ENCODE data around the gene SSR2. TPM values are rescaled to one million over a fixed set of nuclear protein-coding genes. Genes with fewer than 3 reads are reported as not detected.

SSR2 gene
- total RNA-seq, 2 experiments from 2014 or later = 147 to 153 TPM

DNA sequence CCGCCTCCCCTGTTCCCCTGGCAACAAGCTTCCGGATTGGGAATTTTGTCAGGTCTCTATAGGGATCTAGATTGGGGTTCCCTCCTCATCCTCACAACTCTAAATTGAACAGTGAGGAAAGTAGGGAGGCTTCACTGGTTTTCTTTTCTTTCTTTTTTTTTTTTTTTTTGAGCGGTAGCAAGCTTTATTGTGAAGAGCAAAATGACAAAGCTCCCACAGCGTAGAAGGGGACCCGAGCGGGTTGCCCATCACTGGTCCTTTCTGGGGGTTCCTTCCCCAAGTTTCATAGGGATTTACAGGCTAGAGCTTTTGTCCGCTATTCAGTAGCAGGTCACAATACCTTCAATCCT, 52.7 kb downstream of the SSR2 start:
- DNase-seq (ENCODE audit: low spot score) = no peak
- POLR2A ChIA-PET = interaction anchor here (0.6 to 1.1 kb wide), 5 partner anchors 9 to 35 kb away, joined by 3 to 4 read pairs (median 3); no protein-coding TSS in a partner anchor
- BruUV-seq (replicated peaks) = no TSS peak
- Histone ChIP-seq H3K9me2 (ENCODE audit: insufficient read depth, low read length) (no peaks in the 10 kb centered on the region), H3K27ac (ENCODE audit: low read depth, low read length, poor library complexity, severe bottlenecking) (no peak overlapping the region), H2AFZ (ENCODE audit: low read length) (no peak overlapping the region), H3K4me3 (ENCODE audit: low read depth, low read length, poor library complexity, severe bottlenecking) (no peak overlapping the region), H3K9me3 (ENCODE audit: low read length) (no peaks in the 10 kb centered on the region), H3K36me3 (ENCODE audit: insufficient read depth, low read length) (peaks cover 83% of the 10 kb centered on the region), H3K79me2 (ENCODE audit: insufficient read depth, low read depth, low read length) (peaks cover 57% of the 10 kb centered on the region), H4K20me1 (ENCODE audit: insufficient read depth, low read length) (peaks cover 20% of the 10 kb centered on the region), H3K4me2 (ENCODE audit: low read length) (no peak overlapping the region), H3K4me1 (ENCODE audit: insufficient read depth, low read length, poor library complexity, severe bottlenecking) (peaks cover 38% of the 10 kb centered on the region)
- TF ChIP-seq, protein P1, sequence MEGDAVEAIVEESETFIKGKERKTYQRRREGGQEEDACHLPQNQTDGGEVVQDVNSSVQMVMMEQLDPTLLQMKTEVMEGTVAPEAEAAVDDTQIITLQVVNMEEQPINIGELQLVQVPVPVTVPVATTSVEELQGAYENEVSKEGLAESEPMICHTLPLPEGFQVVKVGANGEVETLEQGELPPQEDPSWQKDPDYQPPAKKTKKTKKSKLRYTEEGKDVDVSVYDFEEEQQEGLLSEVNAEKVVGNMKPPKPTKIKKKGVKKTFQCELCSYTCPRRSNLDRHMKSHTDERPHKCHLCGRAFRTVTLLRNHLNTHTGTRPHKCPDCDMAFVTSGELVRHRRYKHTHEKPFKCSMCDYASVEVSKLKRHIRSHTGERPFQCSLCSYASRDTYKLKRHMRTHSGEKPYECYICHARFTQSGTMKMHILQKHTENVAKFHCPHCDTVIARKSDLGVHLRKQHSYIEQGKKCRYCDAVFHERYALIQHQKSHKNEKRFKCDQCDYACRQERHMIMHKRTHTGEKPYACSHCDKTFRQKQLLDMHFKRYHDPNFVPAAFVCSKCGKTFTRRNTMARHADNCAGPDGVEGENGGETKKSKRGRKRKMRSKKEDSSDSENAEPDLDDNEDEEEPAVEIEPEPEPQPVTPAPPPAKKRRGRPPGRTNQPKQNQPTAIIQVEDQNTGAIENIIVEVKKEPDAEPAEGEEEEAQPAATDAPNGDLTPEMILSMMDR (conservative IDR thresholded peaks at IDR 0.05; ENCODE audit: low read length) = no peak
- TF ChIP-seq EZH2phosphoT487 (IDR thresholded peaks at IDR 0.05; ENCODE audit: borderline replicate concordance, low read depth, low read length) = no peak
- CTCF ChIA-PET (ENCODE audit: unreplicated experiment) = interaction anchor here (0.9 kb wide), 1 partner anchor 9 kb away, joined by 4 read pairs; no protein-coding TSS in a partner anchor
- intact Hi-C loops (cut with micrococcal nuclease; ENCODE audit: unreplicated experiment) = no loop called here

DNA sequence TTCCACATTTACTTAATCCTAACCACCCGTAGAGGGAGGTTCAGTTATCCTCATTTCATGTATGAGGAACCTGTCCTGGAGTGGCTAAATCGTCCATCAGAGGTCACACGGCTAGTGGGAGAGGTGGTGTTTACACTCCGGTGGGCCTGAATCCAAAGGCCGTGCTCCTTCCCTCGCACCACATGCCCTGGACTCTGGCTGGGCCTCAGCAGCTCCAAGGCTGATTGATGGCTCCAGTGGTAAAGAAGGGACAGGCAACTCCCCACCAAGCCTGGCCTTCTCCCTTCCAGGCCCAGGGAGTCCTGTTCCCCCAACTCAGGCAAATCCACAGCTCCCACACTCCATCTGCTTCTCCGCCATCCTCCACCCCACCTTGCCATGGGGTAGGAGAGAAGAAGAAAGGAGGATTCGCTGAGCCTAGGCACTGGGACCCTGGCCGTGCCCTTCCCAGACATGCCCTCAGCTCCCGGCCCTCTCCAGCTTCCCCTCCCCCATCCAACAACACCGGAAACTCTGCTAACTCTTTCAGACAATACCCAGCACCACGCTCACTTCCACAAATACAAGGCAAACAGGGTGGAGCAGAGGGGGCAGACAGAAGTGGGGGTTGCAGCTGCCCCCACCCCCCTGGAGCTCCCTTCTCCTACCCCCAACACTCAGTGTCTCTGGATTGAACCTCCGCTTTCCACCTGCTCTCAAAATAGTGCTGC, 53.3 kb downstream of the SSR2 start:
- peaks cover 83% of the 10 kb centered on the region for H3K36me3 ChIP-seq (ENCODE audit: insufficient read depth, low read length)
- peaks cover 52% of the 10 kb centered on the region for H3K79me2 ChIP-seq (ENCODE audit: insufficient read depth, low read depth, low read length)
- H2AFZ ChIP-seq (ENCODE audit: low read length) = no peak overlapping the region
- H3K9me3 ChIP-seq (ENCODE audit: low read length) = no peaks in the 10 kb centered on the region
- no peak overlapping the region for H3K4me2 ChIP-seq (ENCODE audit: low read length)
- H3K9me2 ChIP-seq (ENCODE audit: insufficient read depth, low read length) = no peaks in the 10 kb centered on the region
- intact Hi-C loops (cut with micrococcal nuclease; ENCODE audit: unreplicated experiment) = no loop called here
- BruUV-seq (replicated peaks) = no TSS peak
- ChIA-PET POLR2A (interaction anchor here (0.6 to 1.1 kb wide), 6 partner anchors 10 to 34 kb away, joined by 3 to 4 read pairs (median 3); no protein-coding TSS in a partner anchor), CTCF (ENCODE audit: unreplicated experiment) (interaction anchor here (0.9 to 1.2 kb wide), 2 partner anchors 9 kb away, joined by 3 to 4 read pairs; no protein-coding TSS in a partner anchor)
- DNase-seq (ENCODE audit: low spot score) = no peak
- H3K4me3 ChIP-seq (ENCODE audit: low read depth, low read length, poor library complexity, severe bottlenecking) = no peak overlapping the region
- no peak for TF ChIP-seq EZH2phosphoT487 (IDR thresholded peaks at IDR 0.05; ENCODE audit: borderline replicate concordance, low read depth, low read length)
- TF ChIP-seq, protein P1 (conservative IDR thresholded peaks at IDR 0.05; ENCODE audit: low read length) = no peak
- H4K20me1 ChIP-seq (ENCODE audit: insufficient read depth, low read length) = peaks cover 15% of the 10 kb centered on the region; the same call in 1 of the 2 replicates
- H3K4me1 ChIP-seq (ENCODE audit: insufficient read depth, low read length, poor library complexity, severe bottlenecking) = peaks cover 32% of the 10 kb centered on the region
- no peak overlapping the region for H3K27ac ChIP-seq (ENCODE audit: low read depth, low read length, poor library complexity, severe bottlenecking)

DNA sequence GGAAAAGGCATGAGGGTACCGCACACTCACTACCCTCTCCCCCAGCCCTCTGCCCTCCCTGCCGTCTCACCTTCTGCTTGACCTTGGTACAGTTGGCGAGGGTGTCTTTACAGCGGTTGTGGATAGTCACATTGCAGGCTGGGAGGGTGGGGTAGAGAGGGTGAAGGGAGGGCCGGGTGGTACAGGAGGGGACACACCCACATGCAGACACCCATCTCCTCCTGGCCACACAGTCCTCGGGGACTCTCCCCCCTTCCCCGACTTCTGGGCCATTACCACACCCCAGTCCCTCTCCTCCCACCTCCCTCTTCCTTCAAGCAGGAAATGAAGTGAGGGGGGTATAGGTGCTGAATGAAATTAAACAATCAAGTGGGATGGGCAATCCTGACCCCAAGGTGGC, 54.0 kb downstream of the SSR2 start:
- intact Hi-C loops (cut with micrococcal nuclease; ENCODE audit: unreplicated experiment) = no loop called here
- POLR2A ChIA-PET = interaction anchor here (0.7 kb wide), 1 partner anchor 10 kb away, joined by 3 read pairs; no protein-coding TSS in a partner anchor
- no TSS peak for BruUV-seq (replicated peaks)
- Histone ChIP-seq H3K27ac (ENCODE audit: low read depth, low read length, poor library complexity, severe bottlenecking) (no peak overlapping the region), H3K4me1 (ENCODE audit: insufficient read depth, low read length, poor library complexity, severe bottlenecking) (peaks cover 28% of the 10 kb centered on the region), H3K36me3 (ENCODE audit: insufficient read depth, low read length) (peaks cover 84% of the 10 kb centered on the region), H3K79me2 (ENCODE audit: insufficient read depth, low read depth, low read length) (peaks cover 44% of the 10 kb centered on the region), H3K4me2 (ENCODE audit: low read length) (no peak overlapping the region), H3K4me3 (ENCODE audit: low read depth, low read length, poor library complexity, severe bottlenecking) (no peak overlapping the region), H3K9me3 (ENCODE audit: low read length) (no peaks in the 10 kb centered on the region), H4K20me1 (ENCODE audit: insufficient read depth, low read length) (peaks cover 15% of the 10 kb centered on the region; the same call in 1 of the 2 replicates), H2AFZ (ENCODE audit: low read length) (no peak overlapping the region), H3K9me2 (ENCODE audit: insufficient read depth, low read length) (no peaks in the 10 kb centered on the region)
- TF ChIP-seq, protein P1 (conservative IDR thresholded peaks at IDR 0.05; ENCODE audit: low read length) = no peak
- TF ChIP-seq EZH2phosphoT487 (IDR thresholded peaks at IDR 0.05; ENCODE audit: borderline replicate concordance, low read depth, low read length) = no peak
- no peak for DNase-seq (ENCODE audit: low spot score)
- CTCF ChIA-PET (ENCODE audit: unreplicated experiment) = interaction anchor here (1.2 kb wide), 1 partner anchor 10 kb away, joined by 3 read pairs; no protein-coding TSS in a partner anchor

Data from OCI-LY7 (cell line).